GM12801 (cell line): ENCODE results near the gene HBD.
"Not testable (repeated sequence)": the region's sequence is repeated elsewhere in the genome, so short reads cannot be mapped to it uniquely, and the experiment has no call there.

Experiments used
- CTCF ChIP-seq: IDR thresholded peaks from one replicate; pipeline ENCODE4 v1.5.1; 2011; ENCODE audit warnings: control low read depth; ENCODE audit not compliant: insufficient read length; ENCODE audit errors: extremely low read depth

HBD gene

GRCh38 chr11:5266609-5267008 lies 32.3 kb upstream of the HBD start:
- no peak for TF ChIP-seq CTCF

- TF ChIP-seq CTCF: no peak
Observed at GRCh38 chr11:5265832-5266231, 31.5 kb upstream of the HBD start.

- no peak for TF ChIP-seq CTCF
Observed at GRCh38 chr11:5258543-5259262, 24.4 kb upstream of the HBD start.

- no peak for TF ChIP-seq CTCF
Observed at GRCh38 chr11:5257296-5257695, 23.0 kb upstream of the HBD start.

- not testable (repeated sequence) for TF ChIP-seq CTCF
Observed at GRCh38 chr11:5254646-5255413, 20.5 kb upstream of the HBD start, which contains the start of gene HBG2. TSS of gene HBG2 (minus strand) at chr11:5254781. CDS start at chr11:5254728, 53 bp downstream.

GRCh38 chr11:5252919-5253265 lies 18.6 kb upstream of the HBD start:
- TF ChIP-seq CTCF: no peak

- no peak for TF ChIP-seq CTCF
Observed at GRCh38 chr11:5252192-5252918, 18.1 kb upstream of the HBD start.
